GM12892 (cell line): ENCODE measurements around the gene CDRT4.

Experiments
- POLR2A ChIP-seq: IDR thresholded peaks from 2 replicates; pipeline ENCODE4 v1.6.1; 2011; ENCODE audit warnings: low read depth, low read length, control low read depth
- POLR2AphosphoS5 ChIP-seq: IDR thresholded peaks from 2 replicates; pipeline ENCODE4 v1.6.1; 2011; ENCODE audit warnings: low read depth, low read length, control low read depth

GRCh38 chr17:15513856-15514459 is 46.5 kb upstream of the CDRT4 start:
- TF ChIP-seq POLR2A (no peak), POLR2AphosphoS5 (no peak)
